Panc1 (cell line): ENCODE results near the gene UGT1A6.

Experiments
- CTCF ChIP-seq: fragments of 450-650 bp; IDR thresholded peaks from 2 replicates; pipeline ENCODE4 v1.5.1; 2017; ENCODE audit warnings: mild to moderate bottlenecking
- POLR2AphosphoS5 ChIP-seq: IDR thresholded peaks from 2 replicates; pipeline ENCODE4 v1.6.1; 2012; ENCODE audit warnings: mild to moderate bottlenecking, low read depth, low read length, moderate library complexity
- REST ChIP-seq, 2 experiments: IDR thresholded peaks; 2 replicates each; pipeline ENCODE4 v1.6.1; 2011 to 2012; ENCODE audit warnings: low read depth in 2 of 2, control low read depth in 1 of 2, low read length in 1 of 2, mild to moderate bottlenecking in 1 of 2, moderate library complexity in 1 of 2; ENCODE audit not compliant: insufficient read depth in 1 of 2
- SIN3A ChIP-seq: IDR thresholded peaks from 2 replicates; pipeline ENCODE4 v1.6.1; 2012; ENCODE audit warnings: low read depth, mild to moderate bottlenecking, low read length, moderate library complexity, borderline replicate concordance; ENCODE audit not compliant: insufficient read depth

GRCh38 chr2:233758141-233758540 is 65.5 kb downstream of the UGT1A6 start:
- no peak for TF ChIP-seq CTCF
- no peak for TF ChIP-seq POLR2AphosphoS5
- no peak for TF ChIP-seq REST (IDR thresholded peaks at IDR 0.05; ENCODE audit: insufficient read depth in 1 of 2, low read depth in 2 of 2, low read length in 1 of 2)
- TF ChIP-seq SIN3A, result no peak
